SH-SY5Y (cell line): ENCODE results near the gene CLSTN2.

Experiments
- GATA2 ChIP-seq: IDR thresholded peaks from 2 replicates; pipeline ENCODE4 v1.6.1; 2011; ENCODE audit warnings: mild to moderate bottlenecking, low read depth, low read length
- GATA3 ChIP-seq: IDR thresholded peaks from 2 replicates; pipeline ENCODE4 v1.6.1; 2011; ENCODE audit warnings: low read depth, mild to moderate bottlenecking, low read length, moderate library complexity

DNA sequence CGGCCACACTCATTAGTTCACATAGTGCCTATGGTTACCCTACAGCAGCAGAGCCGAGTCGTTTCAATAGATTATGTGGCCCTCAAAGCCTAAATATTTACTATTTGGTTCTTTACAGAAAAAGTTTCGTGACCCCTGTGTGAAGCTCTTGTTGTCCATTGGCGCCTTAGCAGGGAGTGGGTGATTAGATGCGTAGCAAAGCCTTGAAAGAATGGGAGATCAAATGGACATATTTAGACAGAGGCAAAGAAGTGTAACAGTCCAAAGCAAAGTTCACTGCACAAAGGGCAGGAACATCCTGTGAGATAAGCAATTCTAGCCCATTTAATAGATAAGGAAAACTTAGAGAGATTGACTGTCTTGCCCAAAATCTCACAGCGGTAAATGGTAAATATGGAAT, 495.5 kb downstream of the CLSTN2 start:
- TF ChIP-seq GATA2, result no peak
- no peak for TF ChIP-seq GATA3
